HepG2 (cell line): ENCODE data around the gene LRP10. TPM values are rescaled to one million over a fixed set of nuclear protein-coding genes. Genes with fewer than 3 reads are reported as not detected.

Source experiments
- BHLHE40 ChIP-seq: IDR thresholded peaks from 2 replicates; pipeline ENCODE4 v1.6.1; 2011; ENCODE audit warnings: low read length, improper control_type of control experiment
- FOXP1 ChIP-seq, 2 experiments: fragments of 450-650 bp in 1 of 2; IDR thresholded peaks; 2 replicates each; pipeline ENCODE4 v1.6.1; 2017 to 2018; ENCODE audit warnings: antibody characterized with exemption in 1 of 2
- MIER3 ChIP-seq: IDR thresholded peaks from 2 replicates; pipeline ENCODE4 v1.6.1; 2016; ENCODE audit warnings: missing compliant biosample characterization, borderline replicate concordance
- MTF1 ChIP-seq: sonication (generic); formaldehyde crosslinking; IDR thresholded peaks from 2 replicates; pipeline ENCODE4 v1.5.0; 2020; ENCODE audit warnings: missing genetic modification reagents
- ZFYVE20 ChIP-seq: sonication (generic); formaldehyde crosslinking; IDR thresholded peaks from 2 replicates; pipeline ENCODE4 v1.8.0; 2023; ENCODE audit warnings: low read depth, mild to moderate bottlenecking, moderate library complexity, missing genetic modification reagents, borderline replicate concordance
- ZKSCAN8 ChIP-seq: IDR thresholded peaks from 2 replicates; pipeline ENCODE4 v1.6.1; 2016; ENCODE audit warnings: borderline replicate concordance, missing genetic modification reagents, missing compliant biosample characterization
- ZNF367 ChIP-seq: sonication (generic); formaldehyde crosslinking; IDR thresholded peaks from 2 replicates; pipeline ENCODE4 v1.4.0; 2020; ENCODE audit warnings: missing genetic modification reagents, borderline replicate concordance
- ZNF644 ChIP-seq: IDR thresholded peaks from 2 replicates; pipeline ENCODE4 v1.6.1; 2016; ENCODE audit warnings: low read depth
- ZNF841 ChIP-seq: sonication (generic); formaldehyde crosslinking; IDR thresholded peaks from 2 replicates; pipeline ENCODE4 v1.8.1; 2023; ENCODE audit warnings: missing genetic modification reagents, borderline replicate concordance
- polyA plus RNA-seq, 8 experiments: library from polyadenylated mRNA; depleted of rRNA in 3 of 8; stranded (reverse) in 7 of 8; unstranded in 1 of 8; fragments of >200 nt; fragmentation: Illumina TruSeq in 4 of 8; extraction: Trizol in 4 of 8; gene quantifications; 2 replicates each; pipeline versions ENCODE4 v1.2.1 to v1.2.3, GENCODE V29; 2011 to 2016; ENCODE audit warnings: low read depth in 4 of 8, missing spikeins in 1 of 8, mixed read lengths in 1 of 8; ENCODE audit not compliant: insufficient read depth in 1 of 8
- total RNA-seq, 5 experiments: library from RNA; depleted of rRNA; stranded (reverse); fragments of >200 nt; fragmentation: Illumina TruSeq; extraction: Trizol; gene quantifications; 2 replicates each; pipeline ENCODE4 v1.2.3, GENCODE V29; 2016; ENCODE audit warnings: low read depth in 1 of 5
- TF ChIP-seq, protein P1 (sequence below): sonication (generic); formaldehyde crosslinking; IDR thresholded peaks from 2 replicates; pipeline ENCODE4 v1.4.0; 2020; ENCODE audit warnings: missing genetic modification reagents, borderline replicate concordance
- TF ChIP-seq, protein P2 (sequence below): sonication (generic); formaldehyde crosslinking; IDR thresholded peaks from 2 replicates; pipeline ENCODE4 v1.5.1; 2020; ENCODE audit warnings: missing genetic modification reagents, mild to moderate bottlenecking, borderline replicate concordance
- TF ChIP-seq, protein P3 (sequence below): sonication (generic); formaldehyde crosslinking; IDR thresholded peaks from 2 replicates; pipeline ENCODE4 v1.5.0; 2020; ENCODE audit warnings: missing genetic modification reagents
- TF ChIP-seq, protein P4 (sequence below): sonication (generic); formaldehyde crosslinking; IDR thresholded peaks from 2 replicates; pipeline ENCODE4 v1.8.0; 2022; ENCODE audit warnings: mild to moderate bottlenecking, missing genetic modification reagents; ENCODE audit not compliant: insufficient replicate concordance
- TF ChIP-seq, protein P5 (sequence below): sonication (generic); formaldehyde crosslinking; IDR thresholded peaks from 2 replicates; pipeline ENCODE4 v1.9.0; 2021; ENCODE audit warnings: missing genetic modification reagents, mild to moderate bottlenecking, borderline replicate concordance
- TF ChIP-seq, protein P6 (sequence below): sonication (generic); formaldehyde crosslinking; IDR thresholded peaks from 2 replicates; pipeline ENCODE4 v1.5.0; 2020; ENCODE audit warnings: missing genetic modification reagents, mild to moderate bottlenecking, borderline replicate concordance
- TF ChIP-seq, protein P7 (sequence below): conservative IDR thresholded peaks from 2 replicates; pipeline ENCODE4 v1.6.1; 2018; ENCODE audit warnings: missing genetic modification reagents

Gene LRP10
- total and polyA plus RNA-seq, 2 of the 13 experiments (the other 11 are each of a cell fraction or from before 2014, with no cell fraction given), result 16.9 to 45.2 TPM

DNA sequence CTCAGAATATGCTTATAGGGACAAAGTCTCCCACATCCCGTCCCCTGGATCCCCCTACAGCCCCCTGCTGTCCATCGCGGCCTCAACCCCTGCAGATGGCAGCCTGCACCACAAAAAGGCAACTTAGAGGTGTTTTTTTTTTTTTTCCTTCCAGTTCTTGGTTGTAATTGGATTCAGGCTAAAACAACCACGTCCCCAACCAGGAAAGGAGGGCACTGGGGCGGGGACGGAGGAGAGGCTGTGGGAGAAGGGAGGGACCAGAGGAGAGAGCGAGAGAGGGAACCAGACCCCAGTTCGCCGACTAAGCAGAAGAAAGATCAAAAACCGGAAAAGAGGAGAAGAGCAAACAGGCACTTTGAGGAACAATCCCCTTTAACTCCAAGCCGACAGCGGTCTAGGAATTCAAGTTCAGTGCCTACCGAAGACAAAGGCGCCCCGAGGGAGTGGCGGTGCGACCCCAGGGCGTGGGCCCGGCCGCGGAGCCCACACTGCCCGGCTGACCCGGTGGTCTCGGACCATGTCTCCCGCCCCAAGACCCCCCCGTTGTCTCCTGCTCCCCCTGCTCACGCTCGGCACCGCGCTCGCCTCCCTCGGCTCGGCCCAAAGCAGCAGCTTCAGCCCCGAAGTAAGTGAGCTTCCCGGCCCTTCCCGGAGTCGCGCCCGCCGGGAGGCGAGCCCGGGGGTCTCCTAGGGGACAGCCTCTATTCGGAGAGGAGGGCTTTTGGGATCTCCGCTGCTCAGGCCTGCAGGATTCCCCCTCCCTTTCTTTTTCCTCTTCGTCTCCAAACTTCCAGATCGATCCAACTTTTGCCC, 35.0 kb upstream of the LRP10 start, which contains the start of gene MMP14 (continued):
- TF ChIP-seq FOXP1 (IDR thresholded peaks at IDR 0.05), result no peak
- no peak for TF ChIP-seq FOXP1 (CRISPR knock-in tag; IDR thresholded peaks at IDR 0.05)
- TF ChIP-seq, protein P1, sequence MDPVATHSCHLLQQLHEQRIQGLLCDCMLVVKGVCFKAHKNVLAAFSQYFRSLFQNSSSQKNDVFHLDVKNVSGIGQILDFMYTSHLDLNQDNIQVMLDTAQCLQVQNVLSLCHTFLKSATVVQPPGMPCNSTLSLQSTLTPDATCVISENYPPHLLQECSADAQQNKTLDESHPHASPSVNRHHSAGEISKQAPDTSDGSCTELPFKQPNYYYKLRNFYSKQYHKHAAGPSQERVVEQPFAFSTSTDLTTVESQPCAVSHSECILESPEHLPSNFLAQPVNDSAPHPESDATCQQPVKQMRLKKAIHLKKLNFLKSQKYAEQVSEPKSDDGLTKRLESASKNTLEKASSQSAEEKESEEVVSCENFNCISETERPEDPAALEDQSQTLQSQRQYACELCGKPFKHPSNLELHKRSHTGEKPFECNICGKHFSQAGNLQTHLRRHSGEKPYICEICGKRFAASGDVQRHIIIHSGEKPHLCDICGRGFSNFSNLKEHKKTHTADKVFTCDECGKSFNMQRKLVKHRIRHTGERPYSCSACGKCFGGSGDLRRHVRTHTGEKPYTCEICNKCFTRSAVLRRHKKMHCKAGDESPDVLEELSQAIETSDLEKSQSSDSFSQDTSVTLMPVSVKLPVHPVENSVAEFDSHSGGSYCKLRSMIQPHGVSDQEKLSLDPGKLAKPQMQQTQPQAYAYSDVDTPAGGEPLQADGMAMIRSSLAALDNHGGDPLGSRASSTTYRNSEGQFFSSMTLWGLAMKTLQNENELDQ (CRISPR knock-in tag), result no peak
- TF ChIP-seq, protein P2, sequence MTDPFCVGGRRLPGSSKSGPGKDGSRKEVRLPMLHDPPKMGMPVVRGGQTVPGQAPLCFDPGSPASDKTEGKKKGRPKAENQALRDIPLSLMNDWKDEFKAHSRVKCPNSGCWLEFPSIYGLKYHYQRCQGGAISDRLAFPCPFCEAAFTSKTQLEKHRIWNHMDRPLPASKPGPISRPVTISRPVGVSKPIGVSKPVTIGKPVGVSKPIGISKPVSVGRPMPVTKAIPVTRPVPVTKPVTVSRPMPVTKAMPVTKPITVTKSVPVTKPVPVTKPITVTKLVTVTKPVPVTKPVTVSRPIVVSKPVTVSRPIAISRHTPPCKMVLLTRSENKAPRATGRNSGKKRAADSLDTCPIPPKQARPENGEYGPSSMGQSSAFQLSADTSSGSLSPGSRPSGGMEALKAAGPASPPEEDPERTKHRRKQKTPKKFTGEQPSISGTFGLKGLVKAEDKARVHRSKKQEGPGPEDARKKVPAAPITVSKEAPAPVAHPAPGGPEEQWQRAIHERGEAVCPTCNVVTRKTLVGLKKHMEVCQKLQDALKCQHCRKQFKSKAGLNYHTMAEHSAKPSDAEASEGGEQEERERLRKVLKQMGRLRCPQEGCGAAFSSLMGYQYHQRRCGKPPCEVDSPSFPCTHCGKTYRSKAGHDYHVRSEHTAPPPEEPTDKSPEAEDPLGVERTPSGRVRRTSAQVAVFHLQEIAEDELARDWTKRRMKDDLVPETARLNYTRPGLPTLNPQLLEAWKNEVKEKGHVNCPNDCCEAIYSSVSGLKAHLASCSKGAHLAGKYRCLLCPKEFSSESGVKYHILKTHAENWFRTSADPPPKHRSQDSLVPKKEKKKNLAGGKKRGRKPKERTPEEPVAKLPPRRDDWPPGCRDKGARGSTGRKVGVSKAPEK (CRISPR knock-in tag), result peak; percentile 69; the same call in 1 of the 2 replicates
- TF ChIP-seq, protein P3, sequence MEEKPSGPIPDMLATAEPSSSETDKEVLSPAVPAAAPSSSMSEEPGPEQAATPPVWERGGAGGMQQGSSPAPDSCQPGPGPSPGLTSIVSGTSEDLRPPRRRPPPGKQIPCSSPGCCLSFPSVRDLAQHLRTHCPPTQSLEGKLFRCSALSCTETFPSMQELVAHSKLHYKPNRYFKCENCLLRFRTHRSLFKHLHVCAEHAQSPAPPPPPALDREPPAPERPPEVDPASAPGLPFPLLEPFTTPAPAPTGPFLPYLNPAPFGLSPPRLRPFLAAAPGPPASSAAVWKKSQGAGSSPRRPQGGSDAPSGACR (CRISPR knock-in tag), result no peak; the same call in 1 of the 2 replicates
- TF ChIP-seq, protein P4, sequence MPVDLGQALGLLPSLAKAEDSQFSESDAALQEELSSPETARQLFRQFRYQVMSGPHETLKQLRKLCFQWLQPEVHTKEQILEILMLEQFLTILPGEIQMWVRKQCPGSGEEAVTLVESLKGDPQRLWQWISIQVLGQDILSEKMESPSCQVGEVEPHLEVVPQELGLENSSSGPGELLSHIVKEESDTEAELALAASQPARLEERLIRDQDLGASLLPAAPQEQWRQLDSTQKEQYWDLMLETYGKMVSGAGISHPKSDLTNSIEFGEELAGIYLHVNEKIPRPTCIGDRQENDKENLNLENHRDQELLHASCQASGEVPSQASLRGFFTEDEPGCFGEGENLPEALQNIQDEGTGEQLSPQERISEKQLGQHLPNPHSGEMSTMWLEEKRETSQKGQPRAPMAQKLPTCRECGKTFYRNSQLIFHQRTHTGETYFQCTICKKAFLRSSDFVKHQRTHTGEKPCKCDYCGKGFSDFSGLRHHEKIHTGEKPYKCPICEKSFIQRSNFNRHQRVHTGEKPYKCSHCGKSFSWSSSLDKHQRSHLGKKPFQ, result no peak
- TF ChIP-seq ZFYVE20 (CRISPR knock-in tag), result no peak
- TF ChIP-seq MIER3 (CRISPR knock-in tag), result no peak
- TF ChIP-seq BHLHE40, result no peak
- no peak for TF ChIP-seq ZKSCAN8 (CRISPR knock-in tag)
- TF ChIP-seq, protein P5, sequence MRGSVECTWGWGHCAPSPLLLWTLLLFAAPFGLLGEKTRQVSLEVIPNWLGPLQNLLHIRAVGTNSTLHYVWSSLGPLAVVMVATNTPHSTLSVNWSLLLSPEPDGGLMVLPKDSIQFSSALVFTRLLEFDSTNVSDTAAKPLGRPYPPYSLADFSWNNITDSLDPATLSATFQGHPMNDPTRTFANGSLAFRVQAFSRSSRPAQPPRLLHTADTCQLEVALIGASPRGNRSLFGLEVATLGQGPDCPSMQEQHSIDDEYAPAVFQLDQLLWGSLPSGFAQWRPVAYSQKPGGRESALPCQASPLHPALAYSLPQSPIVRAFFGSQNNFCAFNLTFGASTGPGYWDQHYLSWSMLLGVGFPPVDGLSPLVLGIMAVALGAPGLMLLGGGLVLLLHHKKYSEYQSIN (CRISPR knock-in tag), result no peak
- TF ChIP-seq ZNF644 (CRISPR knock-in tag), result no peak
- no peak for TF ChIP-seq ZNF367
- TF ChIP-seq, protein P6, sequence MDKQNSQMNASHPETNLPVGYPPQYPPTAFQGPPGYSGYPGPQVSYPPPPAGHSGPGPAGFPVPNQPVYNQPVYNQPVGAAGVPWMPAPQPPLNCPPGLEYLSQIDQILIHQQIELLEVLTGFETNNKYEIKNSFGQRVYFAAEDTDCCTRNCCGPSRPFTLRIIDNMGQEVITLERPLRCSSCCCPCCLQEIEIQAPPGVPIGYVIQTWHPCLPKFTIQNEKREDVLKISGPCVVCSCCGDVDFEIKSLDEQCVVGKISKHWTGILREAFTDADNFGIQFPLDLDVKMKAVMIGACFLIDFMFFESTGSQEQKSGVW, result no peak
- no peak for TF ChIP-seq ZNF841 (CRISPR knock-in tag)
- TF ChIP-seq MTF1 (CRISPR knock-in tag), result no peak
- TF ChIP-seq, protein P7, sequence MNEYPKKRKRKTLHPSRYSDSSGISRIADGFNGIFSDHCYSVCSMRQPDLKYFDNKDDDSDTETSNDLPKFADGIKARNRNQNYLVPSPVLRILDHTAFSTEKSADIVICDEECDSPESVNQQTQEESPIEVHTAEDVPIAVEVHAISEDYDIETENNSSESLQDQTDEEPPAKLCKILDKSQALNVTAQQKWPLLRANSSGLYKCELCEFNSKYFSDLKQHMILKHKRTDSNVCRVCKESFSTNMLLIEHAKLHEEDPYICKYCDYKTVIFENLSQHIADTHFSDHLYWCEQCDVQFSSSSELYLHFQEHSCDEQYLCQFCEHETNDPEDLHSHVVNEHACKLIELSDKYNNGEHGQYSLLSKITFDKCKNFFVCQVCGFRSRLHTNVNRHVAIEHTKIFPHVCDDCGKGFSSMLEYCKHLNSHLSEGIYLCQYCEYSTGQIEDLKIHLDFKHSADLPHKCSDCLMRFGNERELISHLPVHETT (CRISPR knock-in tag), result 0 out of 2 replicates have a peak, but pooled peaks have one; percentile 18
